ENCODE data around the gene MAML2.
"Not testable (repeated sequence)": the region's sequence is repeated elsewhere in the genome, so short reads cannot be mapped to it uniquely, and the experiment has no call there.

The MAML2 gene

GRCh38 chr11:96272529-96273222 is 70.3 kb downstream of the MAML2 start:
- DNase-seq (ENCODE audit: low read depth): no peak
- TF ChIP-seq CTCF (conservative IDR thresholded peaks at IDR 0.05; ENCODE audit: low read depth, low read length): no peak
- H3K4me3 ChIP-seq (ENCODE audit: low read length): no peak overlapping the region

DNA sequence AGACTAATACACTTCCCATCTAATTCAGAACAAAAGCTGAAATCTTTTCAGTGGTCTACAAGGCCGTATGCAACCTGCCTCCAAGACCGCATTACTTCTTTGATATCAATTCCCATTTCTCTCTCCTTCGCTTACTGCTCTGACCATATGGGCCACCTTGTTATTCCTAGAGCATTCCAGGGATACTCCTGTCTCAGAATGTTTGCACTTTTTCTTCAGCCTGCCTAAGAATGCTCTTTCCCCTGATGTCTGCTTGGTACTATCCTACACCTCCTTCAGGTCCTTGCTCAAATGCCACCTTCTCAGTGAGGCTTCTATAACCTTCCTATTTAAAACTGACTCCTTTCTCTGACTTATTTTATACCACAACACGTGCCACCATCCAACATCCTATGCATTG is 71.2 kb downstream of the MAML2 start:
- H3K4me3 ChIP-seq (ENCODE audit: low read length): no peak overlapping the region
- TF ChIP-seq CTCF (conservative IDR thresholded peaks at IDR 0.05; ENCODE audit: low read depth, low read length): no peak
- DNase-seq (ENCODE audit: low read depth): no peak

GRCh38 chr11:96271352-96271751 is 71.6 kb downstream of the MAML2 start:
- not testable (repeated sequence) for DNase-seq (ENCODE audit: low read depth); H3K4me3 ChIP-seq (ENCODE audit: low read length)

- DNase-seq (ENCODE audit: low read depth): not testable (repeated sequence)
Observed at GRCh38 chr11:96268527-96268926, 74.5 kb downstream of the MAML2 start.

DNA sequence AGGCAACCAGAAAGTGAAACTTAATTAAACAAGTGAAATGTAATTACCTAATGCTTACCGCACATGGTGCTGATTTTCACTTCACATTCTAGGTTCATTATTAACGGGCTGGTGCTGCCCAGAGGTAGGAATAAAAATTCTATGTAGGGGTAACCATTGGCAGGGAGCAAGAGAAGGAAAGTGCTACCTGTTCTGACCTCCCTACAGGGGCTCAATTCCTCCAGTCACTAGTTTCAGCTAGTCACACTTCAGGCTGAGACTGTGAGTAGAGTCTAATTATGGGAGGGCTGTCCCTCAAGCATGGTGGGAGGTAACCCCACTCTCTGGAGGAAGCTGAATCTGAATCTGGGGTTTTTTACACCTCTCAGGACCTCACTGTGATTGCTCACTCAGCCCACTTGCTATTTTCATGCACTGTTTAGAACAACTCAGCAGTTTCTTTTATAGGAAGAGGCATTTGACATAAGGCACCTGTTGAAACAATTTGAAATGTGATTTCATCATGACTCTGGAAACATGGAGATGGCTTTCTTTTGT is 75.4 kb downstream of the MAML2 start:
- H3K4me3 ChIP-seq (ENCODE audit: low read length): no peak overlapping the region
- no peak for DNase-seq (ENCODE audit: low read depth)
- no peak for TF ChIP-seq CTCF (conservative IDR thresholded peaks at IDR 0.05; ENCODE audit: low read depth, low read length)

More at GRCh38 chr11:96268527-96268926, 74.5 kb downstream of the MAML2 start:
- not testable (repeated sequence) for H3K4me3 ChIP-seq (ENCODE audit: low read length)

DNA sequence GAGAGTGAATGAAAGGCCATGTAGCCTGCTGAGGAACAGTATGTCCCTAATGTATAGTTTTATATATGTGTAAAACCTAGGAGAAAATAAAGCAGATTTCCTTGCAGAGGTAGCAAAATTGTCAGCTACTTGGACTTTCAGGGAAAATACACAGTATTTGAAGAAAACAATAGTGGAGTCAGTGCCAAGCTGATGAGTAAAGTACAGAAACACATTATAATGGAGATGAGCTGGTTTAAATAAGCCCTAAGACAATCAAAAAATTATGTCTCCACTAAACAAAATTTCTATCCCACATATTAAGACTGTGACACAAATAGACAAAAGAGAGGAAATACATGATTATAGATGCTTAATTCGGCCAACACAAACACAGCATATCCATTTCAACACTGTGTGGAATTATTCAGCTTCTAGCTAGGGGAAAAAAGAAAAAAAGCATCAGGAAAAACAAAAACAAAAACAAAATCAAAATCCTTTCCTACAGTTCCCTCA is 75.9 kb downstream of the MAML2 start:
- no peak overlapping the region for H3K4me3 ChIP-seq (ENCODE audit: low read length)
- no peak for TF ChIP-seq CTCF (conservative IDR thresholded peaks at IDR 0.05; ENCODE audit: low read depth, low read length)
- no peak for DNase-seq (ENCODE audit: low read depth)

GRCh38 chr11:96265972-96266371 is 77.0 kb downstream of the MAML2 start:
- TF ChIP-seq CTCF (conservative IDR thresholded peaks at IDR 0.05; ENCODE audit: low read depth, low read length): no peak
- DNase-seq (ENCODE audit: low read depth): no peak
- no peak overlapping the region for H3K4me3 ChIP-seq (ENCODE audit: low read length)

DNA sequence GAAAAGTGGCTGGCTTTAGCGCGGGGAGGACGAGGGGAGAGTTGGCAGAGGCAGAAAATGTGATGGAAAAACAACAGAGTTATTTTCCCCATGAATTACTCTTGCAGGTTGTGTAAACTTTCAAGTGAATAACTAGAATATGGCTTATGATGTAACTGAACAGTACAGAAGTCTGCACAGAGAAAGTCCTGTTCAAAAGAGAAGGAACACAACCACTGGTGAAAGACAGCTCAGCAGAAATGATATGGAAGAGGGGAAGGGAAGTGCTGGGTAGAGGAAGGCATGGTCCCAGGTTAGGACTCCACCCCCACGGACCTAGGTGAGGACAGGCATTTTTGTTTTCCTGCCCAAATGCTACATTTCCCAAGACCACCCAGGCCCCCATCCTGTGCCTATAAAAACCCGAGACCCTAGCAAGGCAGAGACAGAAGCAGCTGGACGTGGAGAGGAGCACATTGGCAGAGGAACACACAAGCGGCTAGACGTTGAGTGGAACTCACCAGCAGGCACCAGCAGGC is 77.7 kb downstream of the MAML2 start:
- H3K4me3 ChIP-seq (ENCODE audit: low read length): no peak overlapping the region
- no peak for DNase-seq (ENCODE audit: low read depth)

More for the DNA sequence above, 77.7 kb downstream of the MAML2 start:
- TF ChIP-seq CTCF (conservative IDR thresholded peaks at IDR 0.05; ENCODE audit: low read depth, low read length): no peak
